NCI-H524 treated with DMSO at 0.1 percent for 48 hours (cell line): Measurements from ENCODE around the gene CUX1.
"Not testable (repeated sequence)": the region's sequence is repeated elsewhere in the genome, so short reads cannot be mapped to it uniquely, and the experiment has no call there.

ENCODE experiments used
- DNase-seq: peaks from one replicate; lab custom pipeline; 2025; lab: John Stamatoyannopoulos, UW

The CUX1 gene

DNA sequence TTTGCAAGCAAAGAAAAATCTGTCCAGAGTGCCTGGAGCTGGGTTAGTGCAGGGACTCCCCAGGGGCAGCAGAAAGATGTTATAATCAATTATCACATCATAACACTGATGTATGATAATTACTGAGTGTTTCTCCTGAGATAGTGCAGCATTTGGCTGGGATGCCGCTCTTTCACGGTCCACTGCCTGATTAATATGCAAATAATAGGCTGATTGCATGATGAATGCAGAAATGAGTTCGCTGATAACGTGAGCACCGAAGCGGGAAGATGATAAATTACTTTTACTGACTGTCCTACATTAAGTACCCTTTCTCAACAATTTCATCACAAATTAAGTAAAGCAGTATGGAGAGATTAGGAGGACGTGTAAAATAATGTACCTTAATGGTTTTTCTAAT lies 397.8 kb downstream of the CUX1 start:
- no peak for DNase-seq

DNA sequence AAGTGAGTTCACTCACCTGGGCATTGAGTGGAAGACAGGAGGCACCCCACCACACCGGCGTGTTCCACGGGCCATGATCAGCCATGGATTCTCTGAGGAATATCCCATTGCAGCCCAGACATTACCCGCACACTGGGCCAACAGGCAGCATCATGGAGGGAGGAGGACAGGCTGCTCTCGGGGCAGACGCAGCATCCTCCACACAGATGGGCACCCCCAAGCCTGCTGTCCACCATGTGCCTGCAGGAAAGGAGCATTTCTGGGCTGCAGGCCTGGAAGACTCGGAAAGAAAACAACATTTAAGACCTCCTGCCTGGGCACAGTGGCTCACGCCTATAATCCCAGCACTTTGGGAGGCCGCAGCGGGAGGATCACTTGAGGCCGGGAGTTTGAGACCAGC lies 398.3 kb downstream of the CUX1 start:
- DNase-seq = no peak

DNA sequence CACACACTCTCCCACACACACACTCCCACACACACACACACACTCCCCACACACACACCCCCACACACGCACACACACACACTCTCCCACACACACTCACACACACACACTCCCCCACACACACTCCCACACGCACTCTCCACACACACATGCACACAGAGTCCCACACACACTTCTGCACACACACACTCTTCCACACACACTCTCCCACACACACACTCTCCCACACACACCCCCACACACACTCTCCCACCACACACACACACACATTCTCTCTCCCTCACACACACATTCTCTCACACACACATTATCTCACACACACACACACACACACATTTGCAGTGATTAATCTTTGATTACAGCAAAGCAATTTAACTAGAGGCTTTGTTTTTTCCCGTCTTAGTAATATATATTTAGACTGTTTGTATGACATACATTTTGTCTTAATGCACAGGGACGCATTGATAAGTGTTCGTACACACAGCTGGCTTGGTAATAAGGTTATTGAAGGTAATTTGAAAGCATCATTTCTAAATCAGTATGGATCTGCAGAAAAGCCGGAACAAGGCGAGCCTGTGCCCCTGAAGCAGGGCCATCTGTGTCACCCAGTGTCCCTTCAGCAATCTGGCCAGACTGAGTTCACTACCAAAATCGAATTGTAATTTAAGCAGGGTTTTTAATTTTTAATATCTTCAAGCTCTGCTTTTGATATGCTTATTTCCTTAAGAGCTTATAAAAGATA lies 399.3 kb downstream of the CUX1 start:
- DNase-seq = no peak

DNA sequence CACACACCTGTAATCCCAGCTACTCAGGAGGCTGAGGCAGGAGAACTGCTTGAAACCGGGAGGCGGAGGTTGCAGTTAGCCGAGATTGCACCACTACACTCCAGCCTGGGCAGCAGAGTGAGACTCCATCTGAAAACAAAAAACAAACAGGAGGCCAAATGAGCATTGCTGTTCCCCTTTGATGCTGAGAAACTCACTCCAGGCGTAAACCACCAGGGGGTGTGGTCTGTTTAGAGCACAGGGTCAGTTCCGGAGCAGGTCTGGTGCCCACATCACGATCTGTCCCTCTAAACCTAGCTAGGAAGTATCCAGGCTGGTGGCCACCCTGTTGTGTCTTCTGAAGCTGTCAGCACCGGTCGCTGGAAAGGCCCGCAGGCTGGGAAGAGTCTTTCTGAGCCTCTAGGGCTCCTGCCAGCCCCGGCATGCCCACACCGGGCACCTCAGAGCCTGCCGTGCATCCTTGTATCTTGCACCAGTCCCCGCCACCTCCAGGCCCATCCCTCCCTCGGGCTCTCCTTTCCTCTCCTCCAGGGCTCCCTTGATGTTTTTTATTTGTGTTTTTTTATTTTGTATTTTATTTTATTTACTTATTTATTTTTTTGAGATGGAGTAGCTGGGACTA lies 402.9 kb downstream of the CUX1 start:
- DNase-seq = no peak

DNA sequence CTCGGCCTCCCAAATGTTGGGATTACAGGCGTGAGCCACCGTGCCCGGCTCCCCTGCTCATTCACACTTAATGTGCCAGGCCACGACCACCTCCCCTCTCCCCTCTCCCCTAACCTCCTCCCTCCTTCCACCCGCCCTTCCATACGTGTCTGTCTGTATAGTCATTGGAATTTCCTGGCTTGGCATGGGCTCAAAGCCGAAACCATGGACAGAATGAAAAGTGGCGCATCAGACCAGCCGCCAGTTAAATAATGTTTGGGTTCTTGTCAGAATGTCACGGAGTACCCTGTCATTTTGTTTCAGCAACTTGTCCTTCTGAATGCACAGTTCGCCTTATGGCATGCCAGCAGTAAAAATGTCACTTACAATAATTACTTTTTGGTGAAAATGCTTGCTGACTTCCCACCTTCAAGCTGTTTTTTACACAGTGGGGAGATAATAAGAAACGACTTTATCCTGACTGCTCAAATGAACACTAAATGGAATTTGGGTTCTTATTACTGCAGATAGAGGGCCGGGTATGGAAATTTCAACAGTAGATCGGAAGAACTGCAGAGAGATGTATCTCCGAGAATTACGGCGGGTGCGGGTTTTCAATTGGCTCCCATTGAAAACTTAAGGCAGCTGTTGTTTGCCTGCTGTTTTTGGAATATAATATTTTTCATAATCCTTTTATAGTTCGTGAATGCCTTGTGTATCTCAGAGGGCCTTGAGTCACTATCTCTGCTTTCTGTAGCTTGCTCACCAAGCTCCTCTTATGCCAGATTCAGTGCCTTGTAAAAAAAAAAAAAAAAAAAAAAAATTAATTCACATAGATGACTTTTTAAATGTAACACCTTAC lies 403.8 kb downstream of the CUX1 start:
- no peak for DNase-seq

DNA sequence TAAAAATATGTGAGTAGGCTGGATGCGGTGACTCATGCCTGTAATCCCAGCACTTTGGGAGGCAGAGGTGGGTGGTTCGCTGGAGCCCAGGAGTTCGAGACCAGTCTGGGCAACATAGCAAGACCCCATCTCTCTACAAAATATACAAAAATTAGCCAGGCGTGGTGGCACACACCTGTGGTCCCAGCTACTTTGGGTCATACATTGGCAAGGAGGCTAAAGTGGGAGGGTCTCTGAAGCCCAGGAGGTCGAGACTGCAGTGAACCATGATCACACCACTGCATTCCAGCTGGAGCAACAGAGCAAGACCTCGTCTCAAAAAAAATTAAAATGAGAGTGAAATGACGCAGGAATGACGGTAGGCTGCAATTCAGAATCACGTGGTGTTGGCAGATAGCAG lies 404.5 kb downstream of the CUX1 start:
- DNase-seq = no peak

DNA sequence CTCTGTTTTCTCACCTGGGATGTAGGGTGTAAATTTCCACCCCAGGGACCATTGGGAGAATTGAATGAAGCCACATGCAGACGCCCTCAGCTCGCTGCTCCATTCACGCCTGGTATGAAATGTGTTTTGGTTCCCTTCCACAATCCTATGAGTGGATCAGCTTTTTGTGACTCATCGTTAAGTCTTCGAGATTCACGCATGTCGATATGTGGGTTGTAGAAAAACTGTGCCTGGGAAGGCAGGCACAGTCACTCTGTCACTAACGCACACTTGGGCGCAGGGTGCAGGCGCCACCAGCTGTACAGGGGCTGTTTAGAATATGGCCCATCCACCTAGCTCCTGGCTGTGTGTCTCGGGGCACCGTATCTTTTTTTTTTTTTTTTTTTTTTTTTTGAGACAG lies 405.0 kb downstream of the CUX1 start:
- no peak for DNase-seq

DNA sequence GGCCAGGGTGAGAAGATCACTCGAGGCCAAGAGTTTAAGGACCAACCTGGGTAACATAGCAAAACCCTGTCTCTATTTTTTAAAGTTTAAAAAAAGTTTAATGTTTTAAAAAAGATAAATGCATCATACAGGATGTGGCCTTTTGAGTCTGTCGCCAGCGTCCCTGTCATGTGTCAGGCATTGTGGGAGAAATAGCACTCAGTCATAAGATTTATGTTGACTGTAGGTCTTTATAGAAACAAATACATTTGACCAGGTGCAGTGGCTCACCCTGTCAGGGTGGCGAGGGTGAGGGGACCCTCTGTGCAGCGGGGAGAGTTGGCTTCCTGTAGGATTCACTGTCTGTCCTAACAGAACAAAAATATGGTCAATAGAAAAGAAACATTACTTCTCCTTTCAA lies 405.8 kb downstream of the CUX1 start:
- no peak for DNase-seq

DNA sequence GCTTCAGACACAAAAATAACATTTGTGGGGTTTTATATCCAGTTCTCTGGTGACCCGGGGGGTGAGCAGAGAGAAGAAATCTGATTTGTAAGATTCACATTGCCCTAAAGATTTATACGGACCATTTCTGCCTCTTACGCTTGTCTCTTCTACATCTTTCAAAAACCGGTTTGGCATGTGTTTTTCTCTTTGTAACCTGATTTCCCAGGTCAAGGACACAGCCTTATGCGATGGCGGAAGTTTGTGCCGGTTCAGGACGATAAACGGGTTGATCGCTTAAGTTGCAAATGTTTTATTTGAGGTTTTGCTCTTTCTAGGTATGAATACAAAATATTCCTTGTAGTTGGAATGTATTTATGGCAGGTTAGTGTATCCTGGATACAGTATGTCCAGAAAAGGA lies 407.6 kb downstream of the CUX1 start:
- no peak for DNase-seq

DNA sequence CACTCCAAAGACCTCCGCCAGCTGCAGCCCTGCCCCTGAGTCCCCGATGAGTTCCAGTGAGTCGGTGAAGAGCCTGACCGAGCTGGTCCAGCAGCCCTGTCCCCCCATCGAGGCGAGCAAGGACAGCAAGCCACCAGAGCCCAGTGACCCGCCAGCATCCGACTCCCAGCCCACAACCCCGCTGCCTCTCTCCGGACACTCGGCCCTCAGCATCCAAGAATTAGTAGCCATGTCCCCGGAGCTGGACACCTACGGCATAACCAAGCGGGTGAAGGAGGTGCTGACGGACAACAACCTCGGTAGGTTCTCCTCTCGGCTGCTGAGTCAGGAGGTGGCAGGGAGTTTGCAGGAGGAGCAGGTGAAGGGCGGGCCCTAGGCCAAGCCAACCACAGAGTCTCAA lies 409.9 kb downstream of the CUX1 start:
- no peak for DNase-seq

DNA sequence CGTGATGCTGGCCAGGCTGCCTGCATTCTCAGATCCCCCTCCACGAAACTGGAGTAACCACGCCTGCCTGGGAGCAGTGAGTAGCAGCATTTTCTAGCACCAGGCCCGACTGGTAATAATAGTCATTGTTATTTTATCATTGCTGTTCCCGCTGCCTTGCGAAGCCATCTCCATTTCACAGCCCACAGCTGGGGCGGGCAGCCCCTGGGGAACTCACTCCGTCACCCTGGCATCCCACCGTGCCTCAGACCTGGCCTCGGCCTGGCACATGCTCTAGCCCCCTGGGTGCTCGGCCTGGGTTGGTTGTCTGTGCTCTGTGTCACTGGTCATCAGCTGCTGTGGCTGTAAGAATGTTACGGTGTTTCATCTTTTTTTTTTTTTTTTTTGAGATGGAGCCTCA lies 411.5 kb downstream of the CUX1 start:
- no peak for DNase-seq

DNA sequence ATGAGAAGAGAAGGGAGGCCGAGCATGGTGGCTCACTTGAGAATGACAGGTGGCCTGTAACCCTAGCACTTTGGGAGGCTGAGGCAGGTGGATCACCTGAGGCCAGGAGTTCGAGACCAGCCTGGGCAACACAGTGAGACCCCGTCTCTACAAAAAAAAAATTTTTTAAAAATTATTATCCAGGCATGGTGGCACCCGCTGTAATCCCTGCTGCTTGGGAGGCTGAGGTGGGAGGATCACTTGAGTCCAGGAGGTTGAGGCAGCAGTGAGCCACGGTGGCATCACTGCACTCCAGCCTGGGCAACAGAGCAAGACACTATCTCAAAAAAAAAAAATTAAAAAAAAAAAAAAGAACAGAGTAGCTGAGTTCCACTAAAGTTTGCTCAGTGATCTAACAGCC lies 412.7 kb downstream of the CUX1 start:
- not testable (repeated sequence) for DNase-seq

DNA sequence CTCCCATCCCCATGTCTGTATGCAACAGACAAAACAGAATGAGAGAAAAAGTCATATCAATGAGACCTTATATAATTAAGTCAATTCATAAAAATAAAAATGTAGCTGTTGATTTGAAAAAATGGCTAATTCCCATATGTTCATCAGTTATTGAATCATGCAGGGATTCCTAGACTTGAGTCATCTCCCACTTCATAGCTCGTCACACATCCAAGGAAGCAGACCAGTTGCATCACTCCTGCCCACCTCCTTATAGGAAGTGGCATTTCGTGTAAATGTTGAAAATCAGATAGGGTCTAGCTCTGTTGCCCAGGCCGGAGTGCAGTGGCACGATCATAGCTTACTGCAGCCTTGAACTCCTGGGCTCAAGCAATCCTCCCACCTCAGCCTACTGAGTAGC lies 413.2 kb downstream of the CUX1 start:
- DNase-seq = no peak

DNA sequence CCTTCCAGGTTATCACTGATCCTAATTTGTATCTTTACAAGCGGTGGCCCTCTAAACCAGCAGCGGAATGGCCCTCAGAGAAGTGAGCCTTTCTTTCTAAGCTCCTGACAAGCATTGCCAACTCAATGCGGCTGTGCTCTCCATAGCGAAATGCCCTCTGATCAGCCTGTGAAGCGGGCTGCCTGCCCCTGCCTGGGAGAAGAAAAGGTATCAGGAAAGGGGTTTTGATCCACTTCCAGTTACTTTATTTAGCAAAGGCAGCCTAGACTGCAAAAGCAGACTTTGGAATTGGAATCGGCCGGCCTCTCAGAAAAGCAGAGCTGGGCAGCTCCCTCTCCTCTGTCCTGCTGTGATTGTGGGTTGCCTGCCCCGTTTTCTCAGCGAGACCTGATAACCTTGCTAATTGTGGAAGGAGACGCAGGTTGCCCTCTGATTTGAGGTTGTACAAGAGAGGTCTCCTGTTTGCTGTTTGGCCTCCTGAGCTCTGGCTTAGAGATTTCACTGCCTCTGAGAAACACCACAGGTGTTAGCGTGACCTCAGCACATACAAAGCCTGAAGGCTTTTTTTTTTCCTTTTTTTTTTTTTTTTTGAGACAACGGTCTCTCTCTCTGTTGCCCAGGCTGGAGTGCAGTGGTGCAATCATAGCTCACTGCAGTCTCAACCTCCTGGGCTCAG lies 415.3 kb downstream of the CUX1 start:
- no peak for DNase-seq

DNA sequence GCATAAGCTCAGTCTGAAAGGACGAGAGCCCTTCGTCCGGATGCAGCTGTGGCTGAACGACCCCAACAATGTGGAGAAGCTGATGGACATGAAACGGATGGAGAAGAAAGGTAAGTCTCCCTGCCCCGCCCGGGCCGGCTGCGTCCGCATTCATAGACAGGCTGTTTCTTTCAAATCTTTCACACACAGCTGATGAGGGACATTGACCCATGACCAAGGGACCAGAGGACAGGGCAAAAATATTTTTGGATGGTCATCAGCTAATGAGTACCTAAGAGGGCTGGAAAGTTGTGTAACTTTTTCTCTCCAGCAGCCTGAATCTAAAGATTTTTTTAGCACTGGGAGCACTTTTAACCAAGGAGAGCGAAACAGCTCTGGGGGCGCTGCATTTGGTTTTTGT lies 416.7 kb downstream of the CUX1 start:
- no peak for DNase-seq

DNA sequence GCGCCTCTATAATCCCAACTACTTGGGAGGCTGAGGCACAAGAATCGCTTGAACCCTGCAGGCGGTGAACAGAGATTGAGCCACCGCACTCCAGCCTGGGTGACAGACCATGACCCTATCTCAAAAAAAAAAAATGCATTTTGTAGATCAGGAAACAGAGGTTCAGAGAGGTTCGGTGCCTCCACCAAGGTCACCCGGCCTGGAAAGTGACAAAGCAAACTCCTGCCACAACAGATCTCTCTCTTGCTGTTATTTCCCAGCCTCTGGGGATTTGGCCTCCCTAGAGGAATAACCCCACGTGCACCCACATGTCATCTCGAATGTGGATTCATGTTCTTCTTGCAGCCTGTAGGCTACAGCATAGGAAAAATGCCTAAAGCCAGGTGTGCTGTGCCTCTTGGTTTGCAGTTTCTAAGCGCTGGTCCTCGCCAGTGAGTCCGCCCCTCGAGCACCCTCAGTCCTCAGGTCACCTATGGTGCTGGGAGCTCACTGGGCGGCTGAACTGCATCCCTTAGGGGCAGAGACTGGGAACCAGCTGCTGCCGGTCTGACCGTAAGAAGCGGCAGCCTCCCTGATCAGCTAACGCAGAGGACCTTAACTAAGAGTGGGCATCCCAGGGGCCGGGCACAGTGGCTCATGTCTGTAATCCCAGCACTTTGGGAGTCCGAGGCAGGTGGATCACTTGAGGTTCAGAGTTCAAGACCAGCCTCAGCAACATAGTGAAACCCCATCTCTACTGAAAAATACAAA lies 417.6 kb downstream of the CUX1 start:
- no peak for DNase-seq

DNA sequence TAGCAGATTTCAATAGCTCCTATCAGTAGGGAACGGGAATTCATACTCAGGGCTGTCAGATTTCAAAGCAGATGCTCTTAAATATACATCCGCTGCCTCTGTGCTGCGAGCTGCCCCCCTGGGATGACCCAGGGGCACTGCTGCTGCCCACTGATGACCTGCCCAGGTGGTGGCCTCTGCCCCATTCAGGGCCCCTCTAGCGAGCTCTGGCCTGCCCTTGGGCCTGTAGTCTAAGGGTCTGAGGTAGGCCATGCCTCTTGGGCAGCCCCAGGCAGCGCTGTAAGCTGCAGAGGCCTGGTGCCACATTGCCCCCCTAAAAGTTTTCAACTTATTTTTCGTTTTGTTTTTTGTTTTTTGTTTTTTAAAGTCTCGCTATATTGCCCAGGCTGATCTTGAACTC lies 418.7 kb downstream of the CUX1 start:
- DNase-seq = no peak

DNA sequence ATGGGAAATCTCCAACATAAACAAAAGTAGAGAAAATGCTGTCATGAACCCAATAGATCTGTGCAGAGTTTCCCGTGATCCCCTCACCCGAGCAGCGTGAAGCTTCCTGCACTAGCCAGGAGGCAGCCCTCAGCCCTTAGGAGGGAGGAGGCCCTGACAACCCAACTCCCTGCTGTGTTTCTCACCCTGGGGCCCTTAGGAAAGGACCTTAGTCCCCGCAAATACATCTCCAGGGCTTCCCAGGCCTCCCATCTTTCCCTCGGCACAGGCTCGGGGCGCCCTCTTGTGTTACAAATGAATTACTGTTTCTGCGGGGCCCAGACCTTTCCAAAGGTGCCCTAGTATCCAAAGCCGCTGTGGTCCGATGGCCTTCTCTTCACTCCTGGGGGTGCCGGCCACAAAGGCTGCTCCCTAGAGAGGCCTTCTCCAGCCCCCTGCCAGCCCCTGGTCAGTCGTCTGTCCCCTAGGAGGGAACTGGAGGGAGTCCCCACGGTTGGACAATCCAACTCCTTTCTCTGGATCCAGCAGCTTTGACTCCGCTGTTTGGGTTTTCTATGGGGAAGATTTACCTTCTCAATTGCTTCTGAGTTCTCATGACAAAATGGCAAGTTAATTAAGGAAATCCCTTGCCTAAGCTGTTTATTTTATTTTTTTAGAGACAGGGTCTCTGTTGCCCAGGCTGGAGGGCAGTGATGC lies 419.3 kb downstream of the CUX1 start:
- no peak for DNase-seq

DNA sequence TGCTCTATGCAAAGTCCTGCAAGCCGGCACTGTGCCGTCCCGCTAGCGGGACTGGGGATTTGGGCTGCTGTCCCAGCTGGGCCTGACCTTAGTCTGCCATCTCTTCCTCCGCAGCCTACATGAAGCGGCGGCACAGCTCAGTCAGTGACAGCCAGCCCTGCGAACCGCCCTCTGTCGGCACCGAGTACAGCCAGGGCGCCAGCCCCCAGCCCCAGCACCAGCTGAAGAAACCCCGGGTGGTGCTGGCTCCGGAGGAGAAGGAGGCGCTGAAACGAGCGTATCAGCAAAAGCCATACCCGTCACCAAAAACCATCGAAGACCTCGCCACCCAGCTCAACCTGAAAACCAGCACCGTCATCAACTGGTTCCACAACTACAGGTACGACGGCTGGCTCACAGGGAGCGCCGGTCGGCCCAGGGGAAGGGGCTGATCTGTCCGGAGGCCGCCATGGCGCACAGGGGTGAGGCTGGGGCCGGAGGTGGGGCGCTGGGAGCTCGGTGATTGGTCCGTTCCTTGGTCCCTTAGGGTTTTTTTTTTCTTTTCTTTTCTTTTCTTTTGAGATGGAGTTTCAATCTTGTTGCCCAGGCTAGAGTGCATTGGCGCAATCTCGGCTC lies 421.9 kb downstream of the CUX1 start:
- DNase-seq = no peak

DNA sequence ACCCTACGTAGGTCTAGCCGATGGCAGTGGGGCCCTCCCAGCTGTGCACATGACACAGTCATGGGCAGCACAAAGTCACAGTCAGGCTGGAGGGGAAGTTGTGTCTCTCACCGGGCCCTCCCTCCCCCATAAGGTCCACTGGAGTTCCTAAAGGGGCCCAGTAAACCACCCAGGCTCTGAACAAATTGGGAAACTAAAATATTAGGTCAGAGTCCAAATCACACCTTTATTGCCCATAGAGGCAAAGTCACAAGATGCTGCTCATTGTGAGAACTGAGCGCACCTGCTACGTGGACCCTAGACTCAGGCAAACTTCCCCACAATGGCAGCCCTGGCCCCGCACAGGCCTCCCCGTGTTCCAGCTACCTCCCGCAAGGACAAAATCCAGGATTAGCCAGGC lies 424.0 kb downstream of the CUX1 start:
- no peak for DNase-seq

DNA sequence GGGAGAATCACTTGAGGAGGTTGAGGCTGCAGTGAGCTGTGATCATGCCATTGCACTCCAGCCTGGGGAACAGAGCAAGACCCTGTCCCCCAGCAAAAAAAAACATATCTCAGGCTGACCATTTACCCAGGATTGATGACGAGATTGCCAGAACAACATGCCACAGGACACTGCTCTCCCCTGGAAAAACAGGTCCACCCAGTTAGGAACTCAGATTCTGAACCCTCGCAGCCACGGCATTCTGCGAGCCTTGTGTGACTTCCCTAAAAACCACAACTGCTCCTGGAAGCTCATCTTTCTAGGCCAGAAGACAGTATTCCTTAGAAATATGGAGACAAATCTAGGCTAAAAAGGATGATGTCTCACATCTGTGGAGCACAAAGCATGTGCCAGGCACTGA lies 427.2 kb downstream of the CUX1 start:
- DNase-seq = no peak
